ENCODE results near the gene SEC62.

DNA sequence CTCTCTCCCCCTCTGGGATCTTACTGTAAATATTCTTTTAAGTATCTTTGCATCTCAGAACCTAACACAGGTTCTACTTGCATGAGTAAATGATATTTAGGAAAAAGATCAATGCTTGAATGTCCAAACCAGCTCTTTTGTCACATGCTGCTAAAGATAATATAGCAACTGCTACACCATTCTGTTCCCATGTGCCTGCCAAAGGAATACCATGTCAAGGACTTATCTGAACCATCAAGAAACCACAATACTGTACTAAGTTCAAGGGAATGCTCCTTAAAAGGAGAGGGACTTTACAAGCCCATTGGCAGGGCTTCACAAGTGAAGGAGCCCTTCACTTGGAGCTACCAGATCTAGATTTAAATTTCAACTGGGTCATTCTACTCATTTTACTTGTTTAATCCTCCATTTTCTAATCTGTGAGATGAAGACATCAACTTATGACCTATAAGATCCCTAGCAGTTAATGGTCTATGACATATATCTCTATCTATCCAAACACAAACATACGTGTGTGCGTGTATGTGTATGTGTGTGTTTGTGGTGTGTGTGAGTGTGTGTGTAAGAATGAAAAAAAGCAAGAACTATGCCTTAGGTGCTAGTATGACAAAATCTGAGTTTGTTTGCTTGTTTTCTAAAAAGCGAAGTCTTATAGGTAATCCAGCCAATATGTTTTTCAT, 13.0 kb upstream of the SEC62 start:
- TF ChIP-seq, protein P1, sequence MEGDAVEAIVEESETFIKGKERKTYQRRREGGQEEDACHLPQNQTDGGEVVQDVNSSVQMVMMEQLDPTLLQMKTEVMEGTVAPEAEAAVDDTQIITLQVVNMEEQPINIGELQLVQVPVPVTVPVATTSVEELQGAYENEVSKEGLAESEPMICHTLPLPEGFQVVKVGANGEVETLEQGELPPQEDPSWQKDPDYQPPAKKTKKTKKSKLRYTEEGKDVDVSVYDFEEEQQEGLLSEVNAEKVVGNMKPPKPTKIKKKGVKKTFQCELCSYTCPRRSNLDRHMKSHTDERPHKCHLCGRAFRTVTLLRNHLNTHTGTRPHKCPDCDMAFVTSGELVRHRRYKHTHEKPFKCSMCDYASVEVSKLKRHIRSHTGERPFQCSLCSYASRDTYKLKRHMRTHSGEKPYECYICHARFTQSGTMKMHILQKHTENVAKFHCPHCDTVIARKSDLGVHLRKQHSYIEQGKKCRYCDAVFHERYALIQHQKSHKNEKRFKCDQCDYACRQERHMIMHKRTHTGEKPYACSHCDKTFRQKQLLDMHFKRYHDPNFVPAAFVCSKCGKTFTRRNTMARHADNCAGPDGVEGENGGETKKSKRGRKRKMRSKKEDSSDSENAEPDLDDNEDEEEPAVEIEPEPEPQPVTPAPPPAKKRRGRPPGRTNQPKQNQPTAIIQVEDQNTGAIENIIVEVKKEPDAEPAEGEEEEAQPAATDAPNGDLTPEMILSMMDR (IDR thresholded peaks at IDR 0.05) = no peak
- TF ChIP-seq EP300 (IDR thresholded peaks at IDR 0.05) = no peak
